VCaP (cell line): Measurements from ENCODE around the gene CFAP53.

ENCODE experiments used
- H3K27ac ChIP-seq: fragments of 450-650 bp; 2 replicates; pipeline ENCODE4 v1.5.1; 2017
- CTCF ChIP-seq: fragments of 450-650 bp; conservative IDR thresholded peaks from 2 replicates; pipeline ENCODE4 v1.5.1; 2017; ENCODE audit warnings: mild to moderate bottlenecking, moderate library complexity

The CFAP53 gene

DNA sequence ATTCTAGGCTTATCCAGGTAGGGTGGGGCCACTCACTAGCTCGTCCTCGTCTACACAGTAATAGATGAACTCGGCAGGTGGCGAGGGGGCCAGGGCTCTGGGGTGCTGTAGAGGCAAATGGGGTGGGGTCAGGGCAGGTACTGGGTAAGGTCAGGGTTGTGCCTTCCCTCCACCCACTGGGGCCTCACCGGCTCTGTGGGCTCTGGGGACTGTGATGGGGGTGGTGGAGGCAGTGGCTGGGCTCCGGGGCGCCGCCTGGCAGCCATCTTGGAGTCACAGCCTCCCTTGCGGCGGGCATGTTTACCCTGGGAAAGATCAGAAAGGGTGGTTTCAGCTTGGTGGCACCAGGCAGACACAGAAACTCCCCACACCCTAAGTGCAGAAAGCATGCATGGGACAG, 8.6 kb upstream of the CFAP53 start:
- TF ChIP-seq CTCF, result no peak
- H3K27ac ChIP-seq, result no peak overlapping the region

GRCh38 chr18:50274044-50274442, 7.7 kb upstream of the CFAP53 start:
- H3K27ac ChIP-seq, result no peak overlapping the region
- no peak for TF ChIP-seq CTCF

- no peak for TF ChIP-seq CTCF
- H3K27ac ChIP-seq, result no peak overlapping the region
Measured at GRCh38 chr18:50273203-50274043, 7.1 kb upstream of the CFAP53 start.

- no peak for TF ChIP-seq CTCF
- no peak overlapping the region for H3K27ac ChIP-seq
Measured at GRCh38 chr18:50272568-50272967, 6.3 kb upstream of the CFAP53 start.

DNA sequence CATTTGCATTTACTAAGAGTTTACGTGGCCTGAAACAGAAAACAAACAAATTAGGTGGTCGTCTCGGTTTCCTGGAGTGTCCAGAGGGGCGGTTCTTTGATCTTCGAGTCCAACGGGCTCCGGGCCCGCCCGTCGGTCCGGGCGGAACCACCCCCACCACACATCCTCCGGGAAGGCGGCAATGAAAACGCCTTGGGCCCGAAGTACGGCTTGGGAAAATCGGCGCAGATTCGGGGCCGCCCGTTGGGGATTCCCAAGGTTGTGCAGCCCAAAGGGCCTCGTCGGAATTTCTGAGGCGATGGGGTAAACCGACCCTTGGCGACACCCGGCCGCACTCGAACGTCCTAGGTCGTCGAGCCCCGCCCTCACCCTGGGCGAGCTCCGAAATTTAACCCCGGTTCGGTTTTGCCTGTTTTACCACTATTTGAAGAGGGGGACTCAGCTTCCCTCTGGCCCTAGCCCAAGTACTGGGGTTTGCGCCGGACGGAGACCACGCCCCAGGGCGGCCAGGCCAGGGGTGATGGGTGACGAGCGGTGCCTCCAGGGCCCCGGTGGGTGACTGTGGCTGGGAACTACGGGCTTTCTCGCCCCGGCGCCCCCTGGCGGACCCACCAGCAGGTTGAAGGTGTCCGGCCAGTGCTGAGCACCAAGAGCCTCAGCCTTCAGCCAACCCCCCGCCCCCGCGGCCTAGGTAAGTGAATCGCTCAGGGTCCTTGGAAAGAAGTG, 1.9 kb upstream of the CFAP53 start:
- H3K27ac ChIP-seq, result no peak overlapping the region
- peak; percentile 19; the same call in 1 of the 2 replicates for TF ChIP-seq CTCF

DNA sequence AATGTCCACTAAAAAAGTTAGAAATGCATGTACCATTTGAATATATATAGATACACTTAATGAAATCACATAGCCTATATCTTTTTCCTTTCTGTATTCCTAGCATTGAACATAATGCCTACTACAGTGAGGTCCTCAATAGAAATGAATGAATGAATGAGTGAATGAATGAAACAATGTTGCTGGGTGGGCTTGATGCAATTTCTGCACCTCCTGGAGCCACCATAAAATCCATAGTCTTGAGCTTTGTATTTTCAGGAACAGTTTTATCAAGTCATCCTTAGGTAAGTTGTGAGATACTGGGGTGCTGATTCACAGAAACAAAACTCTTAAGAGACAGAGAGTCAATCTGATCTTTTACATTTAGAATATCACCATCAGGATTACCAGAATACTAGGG, 3.3 kb downstream of the CFAP53 start:
- no peak overlapping the region for H3K27ac ChIP-seq
- no peak for TF ChIP-seq CTCF

DNA sequence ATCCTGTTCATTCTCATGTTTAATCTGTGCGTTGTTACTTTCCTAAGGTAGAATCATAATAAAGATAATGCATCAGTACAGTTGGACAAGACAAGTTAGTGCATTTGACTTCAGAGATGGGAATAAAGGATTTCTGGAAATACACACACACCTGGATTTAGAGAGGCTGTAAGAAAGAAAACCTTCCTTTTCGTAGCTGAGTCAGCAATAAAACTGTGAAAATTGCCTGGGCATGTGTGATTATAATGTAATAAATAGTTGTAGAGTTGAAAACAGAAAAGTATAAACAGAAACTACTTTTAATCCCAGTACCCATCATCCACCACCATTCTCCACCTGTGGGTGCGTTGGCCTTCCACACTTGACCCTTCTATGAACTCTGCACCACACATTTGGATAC, 15.4 kb downstream of the CFAP53 start:
- TF ChIP-seq CTCF, result no peak
- no peak overlapping the region for H3K27ac ChIP-seq
